Type B pancreatic cell (in vitro differentiated cells): ENCODE measurements around the gene RNF13. TPM values are rescaled to one million over a fixed set of nuclear protein-coding genes. Genes with fewer than 3 reads are reported as not detected.

ENCODE experiments used
- DNase-seq: peaks from one replicate; pipeline ENCODE4 v3.0.0; 2021; ENCODE audit warnings: mixed read lengths; ENCODE audit not compliant: unreplicated experiment; ENCODE audit errors: extremely low spot score
- H3K27ac Mint-ChIP-seq: 2 replicates; pipeline ENCODE4 v1.8.0; 2021; ENCODE audit warnings: mild to moderate bottlenecking, mixed read lengths
- H3K27me3 Mint-ChIP-seq: 2 replicates; pipeline ENCODE4 v1.8.0; 2021; ENCODE audit warnings: mixed read lengths
- H3K36me3 Mint-ChIP-seq: 2 replicates; pipeline ENCODE4 v1.8.0; 2021; ENCODE audit warnings: mixed read lengths
- H3K4me1 Mint-ChIP-seq: one replicate; pipeline ENCODE4 v1.8.0; 2021; ENCODE audit warnings: mixed read lengths; ENCODE audit not compliant: unreplicated experiment
- H3K4me3 Mint-ChIP-seq: 2 replicates; pipeline ENCODE4 v1.8.0; 2021; ENCODE audit warnings: mild to moderate bottlenecking, mixed read lengths
- H3K9me3 Mint-ChIP-seq: 2 replicates; pipeline ENCODE4 v1.8.0; 2021; ENCODE audit warnings: mixed read lengths
- total RNA-seq: library from RNA; stranded (reverse); gene quantifications from 2 replicates; pipeline ENCODE4 v1.2.1, GENCODE V29; 2021; ENCODE audit warnings: low replicate concordance
- TF ChIP-seq, protein P1 (sequence below): fragments of 200-600 bp; sonication (generic); conservative IDR thresholded peaks from 2 replicates; pipeline ENCODE4 v1.5.0; 2021; ENCODE audit warnings: antibody characterized with exemption, mild to moderate bottlenecking

Gene RNF13
- total RNA-seq, 1 donor from 2014 or later: 40.6 TPM

DNA sequence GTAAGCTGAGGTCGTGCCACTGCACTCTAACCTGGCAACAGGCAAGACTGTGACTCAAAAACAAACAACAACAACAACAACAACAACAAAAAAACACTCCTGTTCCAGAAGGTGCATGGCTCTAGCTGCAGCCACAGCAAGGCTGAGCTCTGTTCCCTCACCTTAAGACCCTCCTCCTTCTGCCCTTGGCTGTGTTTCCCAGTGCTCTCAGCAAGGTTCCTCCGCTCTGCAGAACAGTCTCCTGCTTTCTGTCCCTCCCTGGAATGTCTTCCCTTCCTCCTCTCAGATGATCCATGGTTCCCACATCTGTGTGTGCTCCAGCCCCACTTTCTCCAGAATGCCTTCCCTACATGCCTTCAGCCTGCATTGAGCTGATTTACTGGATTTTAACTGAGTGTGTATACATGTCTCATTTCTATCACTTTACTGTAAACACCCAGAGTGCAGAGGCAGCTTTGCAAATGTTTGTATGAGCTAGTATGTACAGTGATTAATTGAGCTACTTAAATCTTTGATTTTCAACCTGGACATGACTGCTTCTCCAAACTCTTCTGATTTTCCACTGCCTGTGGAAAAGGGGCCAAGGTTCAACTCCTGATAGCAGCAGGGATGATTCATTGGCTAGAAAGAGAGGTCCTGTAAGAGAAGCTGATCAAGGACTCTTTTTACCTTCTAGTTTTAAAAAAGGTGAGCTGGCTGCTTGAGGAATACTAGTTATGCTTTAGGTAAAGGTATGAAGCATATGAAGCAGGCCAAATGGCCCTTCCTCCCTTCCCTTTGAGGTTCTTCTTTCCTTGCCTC is 35.4 kb upstream of the RNF13 start:
- TF ChIP-seq, protein P1, sequence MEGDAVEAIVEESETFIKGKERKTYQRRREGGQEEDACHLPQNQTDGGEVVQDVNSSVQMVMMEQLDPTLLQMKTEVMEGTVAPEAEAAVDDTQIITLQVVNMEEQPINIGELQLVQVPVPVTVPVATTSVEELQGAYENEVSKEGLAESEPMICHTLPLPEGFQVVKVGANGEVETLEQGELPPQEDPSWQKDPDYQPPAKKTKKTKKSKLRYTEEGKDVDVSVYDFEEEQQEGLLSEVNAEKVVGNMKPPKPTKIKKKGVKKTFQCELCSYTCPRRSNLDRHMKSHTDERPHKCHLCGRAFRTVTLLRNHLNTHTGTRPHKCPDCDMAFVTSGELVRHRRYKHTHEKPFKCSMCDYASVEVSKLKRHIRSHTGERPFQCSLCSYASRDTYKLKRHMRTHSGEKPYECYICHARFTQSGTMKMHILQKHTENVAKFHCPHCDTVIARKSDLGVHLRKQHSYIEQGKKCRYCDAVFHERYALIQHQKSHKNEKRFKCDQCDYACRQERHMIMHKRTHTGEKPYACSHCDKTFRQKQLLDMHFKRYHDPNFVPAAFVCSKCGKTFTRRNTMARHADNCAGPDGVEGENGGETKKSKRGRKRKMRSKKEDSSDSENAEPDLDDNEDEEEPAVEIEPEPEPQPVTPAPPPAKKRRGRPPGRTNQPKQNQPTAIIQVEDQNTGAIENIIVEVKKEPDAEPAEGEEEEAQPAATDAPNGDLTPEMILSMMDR: no peak
- Mint-ChIP-seq H3K4me1 (no peaks in the 10 kb centered on the region), H3K36me3 (no peaks in the 10 kb centered on the region), H3K9me3 (no peaks in the 10 kb centered on the region), H3K27me3 (no peaks in the 10 kb centered on the region), H3K4me3 (no peak overlapping the region), H3K27ac (no peak overlapping the region)
- no peak for DNase-seq

DNA sequence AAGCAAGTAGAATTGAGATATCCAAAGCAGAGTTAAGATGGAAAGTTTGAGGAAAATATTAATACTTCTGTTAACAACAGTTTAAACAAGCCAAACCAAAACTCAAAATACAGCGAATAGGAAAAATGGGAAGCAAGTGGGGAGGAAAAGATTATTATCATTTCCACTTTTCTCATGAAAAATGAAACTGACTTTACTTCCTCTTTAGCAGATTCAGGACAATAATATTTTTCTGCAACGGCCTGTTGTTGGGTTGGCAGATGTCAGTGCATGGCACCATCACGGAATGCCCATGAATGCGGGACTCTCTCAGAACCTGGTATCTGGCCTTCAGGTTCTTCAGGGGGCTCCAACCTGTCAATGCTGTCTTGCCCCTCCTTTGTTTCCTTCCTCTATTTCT is 31.8 kb upstream of the RNF13 start:
- Mint-ChIP-seq H3K27me3 (no peaks in the 10 kb centered on the region), H3K36me3 (no peaks in the 10 kb centered on the region), H3K4me3 (no peak overlapping the region), H3K9me3 (peaks cover 5% of the 10 kb centered on the region), H3K4me1 (peaks cover 5% of the 10 kb centered on the region), H3K27ac (no peak overlapping the region)
- no peak for DNase-seq
- TF ChIP-seq, protein P1: no peak

DNA sequence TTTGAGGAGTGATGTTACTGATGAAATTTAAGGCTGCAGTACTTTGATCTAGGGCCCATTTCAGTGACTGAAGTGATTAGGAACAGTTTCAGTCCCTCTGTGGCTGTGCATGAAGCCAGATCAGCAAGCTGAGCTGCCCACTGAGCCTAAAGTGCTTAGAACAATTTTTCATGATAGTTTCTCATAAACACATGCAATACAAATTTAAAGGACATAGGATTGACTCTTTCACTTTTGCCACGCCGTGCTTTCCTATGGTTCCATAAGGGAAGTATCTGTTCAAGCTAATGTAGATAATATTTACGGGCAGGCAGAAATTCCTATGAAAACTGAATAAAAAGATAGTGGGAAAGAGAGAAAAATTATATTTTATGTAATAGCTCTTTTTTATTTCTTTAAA is 31.3 kb upstream of the RNF13 start:
- Mint-ChIP-seq H3K9me3 (peaks cover 5% of the 10 kb centered on the region), H3K27me3 (no peaks in the 10 kb centered on the region), H3K27ac (no peak overlapping the region), H3K4me1 (peaks cover 5% of the 10 kb centered on the region), H3K36me3 (no peaks in the 10 kb centered on the region), H3K4me3 (no peak overlapping the region)
- DNase-seq: no peak
- TF ChIP-seq, protein P1: no peak

DNA sequence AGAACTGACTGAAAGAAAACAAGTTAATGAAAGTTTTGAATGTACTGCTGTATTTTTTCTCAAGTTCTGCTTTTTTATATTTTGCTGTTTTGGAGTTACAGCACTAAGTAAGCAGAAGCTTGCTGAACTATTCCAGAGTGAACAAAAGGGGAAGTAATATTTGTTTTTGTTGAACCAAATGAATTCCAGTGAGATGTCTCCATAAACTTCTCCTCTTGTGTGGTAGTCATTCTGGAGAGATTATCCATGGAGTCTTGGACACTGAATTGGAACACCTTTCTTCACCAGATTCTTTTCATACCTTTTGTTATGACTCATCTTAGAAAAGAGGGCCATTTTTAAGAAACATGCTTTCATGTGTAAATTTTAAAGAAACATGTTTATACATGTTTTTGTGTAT is 29.4 kb upstream of the RNF13 start:
- Mint-ChIP-seq H3K4me1 (peaks cover 5% of the 10 kb centered on the region), H3K4me3 (no peak overlapping the region), H3K36me3 (no peaks in the 10 kb centered on the region), H3K9me3 (peaks cover 5% of the 10 kb centered on the region), H3K27me3 (no peaks in the 10 kb centered on the region), H3K27ac (peak overlapping the region; percentile 81)
- TF ChIP-seq, protein P1: no peak
- DNase-seq: no peak

DNA sequence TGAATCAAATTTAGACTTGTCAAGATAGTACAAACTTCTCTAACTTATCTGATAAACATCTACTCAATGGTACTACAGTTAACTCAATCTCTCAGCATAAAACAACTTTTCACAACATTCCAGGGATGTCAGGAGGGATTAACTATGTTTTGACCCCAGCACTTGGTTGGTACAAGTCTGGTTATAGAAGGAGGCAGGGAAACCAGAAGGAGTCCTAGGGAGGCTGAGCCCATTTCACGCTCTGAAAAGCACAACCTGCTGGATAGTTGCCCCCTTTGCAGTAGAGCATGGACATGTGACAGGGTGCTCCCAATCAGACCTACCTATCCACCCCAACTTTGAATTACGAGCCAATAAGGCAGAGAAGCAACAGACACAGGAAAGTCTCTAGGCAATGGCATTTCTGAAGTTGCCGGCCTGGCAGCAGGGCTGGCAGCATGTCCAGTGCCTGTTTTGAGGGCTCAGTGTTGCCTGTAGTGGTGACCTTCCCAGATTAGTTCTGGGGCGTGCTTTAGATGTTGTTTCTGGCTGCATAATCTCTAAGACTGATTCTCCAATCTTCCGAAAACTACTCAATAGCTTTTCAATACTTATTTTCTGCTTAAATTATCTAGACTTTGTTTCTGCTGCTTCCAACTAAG is 28.8 kb upstream of the RNF13 start:
- TF ChIP-seq, protein P1: no peak
- peaks cover 5% of the 10 kb centered on the region for H3K4me1 Mint-ChIP-seq
- no peak for DNase-seq
- H3K4me3 Mint-ChIP-seq: no peak overlapping the region
- H3K27ac Mint-ChIP-seq: peak overlapping the region; percentile 81
- H3K9me3 Mint-ChIP-seq: peaks cover 5% of the 10 kb centered on the region
- H3K27me3 Mint-ChIP-seq: no peaks in the 10 kb centered on the region
- no peaks in the 10 kb centered on the region for H3K36me3 Mint-ChIP-seq
